Measurements from ENCODE around the gene DGKB.

- TF ChIP-seq CTCF (IDR thresholded peaks at IDR 0.05; ENCODE audit: low read length): no peak
- no peak for TF ChIP-seq EZH2 (optimal IDR thresholded peaks at IDR 0.05; ENCODE audit: low read depth, low read length)
These were observed 65.9 kb downstream of the DGKB start for GRCh38 chr7:14836571-14837189.

Data from MM.1S (cell line).